Esophagus squamous epithelium (tissue), 4 donors: ENCODE measurements around the gene SH3GL1.

ENCODE experiments used
- POLR2A ChIP-seq, 4 donors: fragments of 450-650 bp; IDR thresholded peaks; one replicate each; pipeline ENCODE4 v1.6.1; 2017; ENCODE audit warnings: antibody characterized with exemption in 4 of 4, mild to moderate bottlenecking in 4 of 4, moderate library complexity in 3 of 4
- TF ChIP-seq, protein P1 (sequence below), 6 experiments: fragments of 450-650 bp in 4 of 6; fragments of 200-600 bp in 2 of 6; sonication (generic) in 2 of 6; IDR thresholded peaks; one replicate each; pipeline ENCODE4 v1.5.1; 2016 to 2019; ENCODE audit warnings: antibody characterized with exemption in 6 of 6, mild to moderate bottlenecking in 4 of 6, moderate library complexity in 4 of 6

DNA sequence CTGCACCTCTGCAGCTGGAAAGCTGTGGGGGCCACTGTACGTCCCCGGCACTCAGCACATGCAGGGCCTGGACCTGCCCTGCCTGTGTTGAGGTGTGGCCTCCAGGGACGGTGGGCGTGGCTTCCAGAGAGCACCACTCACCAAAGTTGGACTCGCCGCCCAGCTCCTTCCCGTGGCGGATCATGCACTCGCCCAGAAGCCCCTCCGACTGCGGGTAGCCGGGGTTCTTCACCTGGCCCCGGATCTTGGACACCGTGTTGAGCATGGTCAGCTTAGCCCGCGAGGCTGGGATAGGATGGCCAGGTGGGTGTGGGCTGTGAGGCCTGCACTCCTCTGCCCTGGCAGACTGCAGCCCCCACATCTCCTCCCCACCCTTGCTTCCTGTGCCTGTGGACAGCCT lies 35.0 kb downstream of the SH3GL1 start:
- TF ChIP-seq, protein P1, sequence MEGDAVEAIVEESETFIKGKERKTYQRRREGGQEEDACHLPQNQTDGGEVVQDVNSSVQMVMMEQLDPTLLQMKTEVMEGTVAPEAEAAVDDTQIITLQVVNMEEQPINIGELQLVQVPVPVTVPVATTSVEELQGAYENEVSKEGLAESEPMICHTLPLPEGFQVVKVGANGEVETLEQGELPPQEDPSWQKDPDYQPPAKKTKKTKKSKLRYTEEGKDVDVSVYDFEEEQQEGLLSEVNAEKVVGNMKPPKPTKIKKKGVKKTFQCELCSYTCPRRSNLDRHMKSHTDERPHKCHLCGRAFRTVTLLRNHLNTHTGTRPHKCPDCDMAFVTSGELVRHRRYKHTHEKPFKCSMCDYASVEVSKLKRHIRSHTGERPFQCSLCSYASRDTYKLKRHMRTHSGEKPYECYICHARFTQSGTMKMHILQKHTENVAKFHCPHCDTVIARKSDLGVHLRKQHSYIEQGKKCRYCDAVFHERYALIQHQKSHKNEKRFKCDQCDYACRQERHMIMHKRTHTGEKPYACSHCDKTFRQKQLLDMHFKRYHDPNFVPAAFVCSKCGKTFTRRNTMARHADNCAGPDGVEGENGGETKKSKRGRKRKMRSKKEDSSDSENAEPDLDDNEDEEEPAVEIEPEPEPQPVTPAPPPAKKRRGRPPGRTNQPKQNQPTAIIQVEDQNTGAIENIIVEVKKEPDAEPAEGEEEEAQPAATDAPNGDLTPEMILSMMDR (IDR thresholded peaks at IDR 0.05), result no peak
- no peak for TF ChIP-seq POLR2A (IDR thresholded peaks at IDR 0.05)
